GM19240 (cell line): ENCODE results near the gene UBTD2.

Experiments
- DNase-seq: peaks from one replicate; pipeline ENCODE4 v3.0.0; 2011; ENCODE audit warnings: low spot score; ENCODE audit not compliant: insufficient read length

Gene UBTD2

DNA sequence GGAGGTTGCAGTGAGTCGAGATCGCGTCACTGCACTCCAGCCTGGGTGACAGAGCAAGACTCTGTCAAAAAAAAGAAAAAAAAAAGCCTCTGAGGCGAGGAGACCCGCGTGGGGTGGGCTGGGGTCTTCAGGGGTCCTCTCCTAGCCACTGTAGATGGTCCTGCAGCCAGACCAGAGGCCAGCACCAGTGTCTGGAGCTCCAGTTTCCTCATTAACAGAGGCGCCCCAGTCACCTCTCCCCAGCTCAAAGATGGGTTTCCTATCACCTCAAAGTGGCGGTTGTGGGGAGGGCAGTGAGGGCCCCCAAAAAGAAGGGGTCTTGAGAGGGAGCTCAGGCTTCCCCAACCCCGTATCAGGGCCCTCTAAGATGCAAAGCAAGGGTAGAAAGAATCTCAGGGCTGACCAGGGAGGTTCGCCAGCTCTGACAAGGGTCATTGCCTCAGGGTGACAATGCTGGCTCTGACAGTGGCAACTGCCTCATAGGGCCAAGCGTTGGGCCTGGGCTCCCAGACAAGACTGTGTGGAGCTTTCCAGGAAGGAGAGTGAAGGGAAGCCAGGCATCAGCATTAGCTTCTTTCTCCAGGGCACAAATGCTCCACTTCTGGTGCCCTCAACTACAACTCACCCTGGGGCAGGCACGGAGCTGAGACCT lies 110.5 kb downstream of the UBTD2 start:
- no peak for DNase-seq

DNA sequence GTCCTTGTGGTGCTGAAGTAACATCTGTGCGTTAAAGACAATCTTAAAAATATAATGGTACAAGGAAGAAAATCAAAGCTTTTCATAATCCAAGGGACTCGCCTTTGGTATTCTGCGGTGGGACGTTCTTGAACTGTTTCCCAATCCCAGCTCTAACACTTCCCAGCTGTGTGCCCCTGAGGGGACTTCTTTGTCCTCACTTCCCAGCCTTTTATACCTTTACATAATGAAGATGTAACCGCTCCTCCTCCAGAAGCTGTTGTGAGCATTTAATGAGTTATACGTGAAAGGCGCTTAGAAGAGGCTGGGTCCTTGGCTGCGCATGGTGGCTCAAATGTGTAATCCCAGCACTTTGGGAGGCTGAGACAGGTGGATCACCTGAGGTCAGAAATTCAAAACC lies 112.4 kb downstream of the UBTD2 start:
- no peak for DNase-seq

GRCh38 chr5:172170251-172170701 lies 113.3 kb downstream of the UBTD2 start:
- no peak for DNase-seq

DNA sequence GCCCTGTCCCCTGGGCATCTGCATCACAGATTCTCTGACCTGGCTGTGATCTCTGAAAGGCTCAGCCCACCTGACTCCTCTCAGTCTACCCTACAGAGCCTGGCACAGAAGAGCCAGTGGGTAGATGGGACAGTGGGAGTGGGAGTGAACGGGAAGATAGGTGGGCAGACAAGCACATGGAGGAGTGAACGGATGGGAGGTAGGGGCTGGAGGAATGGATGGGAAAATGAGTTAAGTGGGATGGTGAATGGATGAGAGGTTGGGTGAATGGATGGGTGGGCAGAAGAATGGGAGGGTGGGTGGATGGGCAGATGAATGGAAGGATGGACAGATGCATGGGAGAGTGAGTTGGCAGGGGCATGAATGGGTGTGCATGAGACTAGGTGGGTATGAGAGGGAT lies 114.3 kb downstream of the UBTD2 start:
- no peak for DNase-seq

GRCh38 chr5:172168311-172168710 lies 115.3 kb downstream of the UBTD2 start:
- no peak for DNase-seq

GRCh38 chr5:172167895-172168294 lies 115.7 kb downstream of the UBTD2 start:
- no peak for DNase-seq

GRCh38 chr5:172166030-172166826 lies 117.3 kb downstream of the UBTD2 start:
- DNase-seq, result no peak

DNA sequence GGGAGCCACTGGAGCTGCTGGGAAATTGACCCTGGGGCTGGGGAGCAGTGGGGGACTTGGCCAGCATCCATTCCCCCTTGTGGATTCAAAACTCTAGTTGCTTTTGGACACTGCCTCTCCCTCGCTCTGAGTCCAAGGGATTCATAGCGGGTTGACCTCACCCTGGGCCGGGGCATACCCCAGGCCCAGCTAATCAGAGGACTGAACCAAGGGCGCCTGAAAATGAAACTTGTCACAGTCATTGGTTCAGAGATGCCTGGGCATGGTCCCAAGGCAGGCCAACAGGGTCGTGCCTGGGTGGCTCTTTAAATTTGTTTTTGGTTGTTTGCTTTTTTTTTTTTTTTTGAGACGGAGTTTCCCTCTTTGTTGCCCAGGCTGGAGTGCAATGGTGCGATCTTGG lies 118.1 kb downstream of the UBTD2 start:
- DNase-seq, result no peak

GRCh38 chr5:172164769-172165212 lies 118.8 kb downstream of the UBTD2 start:
- DNase-seq, result no peak

- DNase-seq, result no peak
Measured at GRCh38 chr5:172163346-172163745, 120.2 kb downstream of the UBTD2 start.

- no peak for DNase-seq
Measured at GRCh38 chr5:172162987-172163343, 120.6 kb downstream of the UBTD2 start.

DNA sequence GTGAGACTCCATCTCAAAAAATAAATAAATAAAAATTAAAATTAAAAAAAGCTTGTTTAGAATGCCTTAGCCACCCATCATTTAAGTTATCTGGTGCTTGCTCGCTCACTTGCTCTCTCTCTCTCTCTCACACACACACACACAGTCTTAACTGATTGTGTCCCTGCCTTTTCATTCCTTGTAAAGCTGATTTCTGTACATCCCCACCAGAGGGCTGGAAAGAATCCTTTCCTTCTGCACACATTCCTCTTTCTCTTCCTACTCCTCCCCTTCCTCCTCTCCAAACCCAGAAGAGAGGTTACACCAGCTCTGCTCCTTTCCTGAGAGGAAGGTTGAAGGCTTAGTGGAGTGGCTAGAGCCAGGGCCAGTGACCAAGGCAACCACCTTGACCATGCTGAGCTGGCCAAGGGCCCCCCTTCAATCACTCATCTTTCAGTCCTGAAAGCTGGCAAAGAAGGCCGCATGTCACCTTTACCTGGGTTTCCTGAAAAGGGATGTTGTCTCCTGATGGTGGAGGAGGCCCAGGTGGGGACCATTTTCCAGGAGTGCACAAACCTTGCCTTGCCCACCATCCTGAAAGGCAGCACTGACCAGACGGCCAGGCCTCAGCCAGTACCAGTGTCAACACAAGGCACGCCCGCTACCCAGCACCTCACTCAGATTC lies 121.1 kb downstream of the UBTD2 start:
- DNase-seq, result no peak

DNA sequence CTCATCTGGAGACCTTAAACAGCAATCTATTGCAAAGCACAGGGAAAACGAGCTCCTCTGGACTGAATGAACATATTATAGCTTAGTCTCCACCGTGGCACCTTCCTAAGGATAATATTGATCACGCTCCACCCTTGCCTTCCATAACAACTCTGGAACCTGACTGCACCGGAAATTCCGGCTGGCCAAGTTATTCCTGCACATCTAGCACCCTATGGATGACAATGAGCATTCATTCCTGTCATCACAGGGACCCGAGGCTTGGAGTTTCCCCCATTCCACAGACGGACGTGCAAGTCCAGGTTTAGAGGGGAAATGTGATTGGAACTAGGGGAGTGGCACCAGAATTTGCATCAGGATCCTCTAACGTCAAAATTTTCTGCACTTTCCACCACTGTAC lies 123.1 kb downstream of the UBTD2 start:
- DNase-seq, result no peak
